ENCODE results near the gene UQCR11.

DNA sequence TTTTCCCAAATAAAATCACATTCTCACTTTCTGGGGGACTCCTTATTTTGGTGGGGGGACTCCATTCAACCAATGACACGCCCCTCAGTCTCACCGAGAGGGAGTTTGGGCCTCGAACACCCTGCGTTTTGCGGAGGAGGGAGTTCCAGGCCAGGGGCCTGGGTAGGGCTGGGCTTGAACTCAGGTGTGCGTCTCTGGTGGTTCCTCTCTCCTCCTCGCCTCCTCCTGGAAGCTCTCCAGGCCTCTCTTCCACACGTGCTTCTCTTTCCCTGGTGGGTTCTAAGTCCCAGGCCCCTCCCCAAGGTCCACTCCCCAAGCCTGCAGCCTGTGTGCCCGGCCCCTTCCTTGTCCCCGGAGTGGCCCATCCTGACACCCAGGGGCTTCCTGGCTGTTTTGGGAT, 51.8 kb downstream of the UQCR11 start:
- TF ChIP-seq, protein P1, sequence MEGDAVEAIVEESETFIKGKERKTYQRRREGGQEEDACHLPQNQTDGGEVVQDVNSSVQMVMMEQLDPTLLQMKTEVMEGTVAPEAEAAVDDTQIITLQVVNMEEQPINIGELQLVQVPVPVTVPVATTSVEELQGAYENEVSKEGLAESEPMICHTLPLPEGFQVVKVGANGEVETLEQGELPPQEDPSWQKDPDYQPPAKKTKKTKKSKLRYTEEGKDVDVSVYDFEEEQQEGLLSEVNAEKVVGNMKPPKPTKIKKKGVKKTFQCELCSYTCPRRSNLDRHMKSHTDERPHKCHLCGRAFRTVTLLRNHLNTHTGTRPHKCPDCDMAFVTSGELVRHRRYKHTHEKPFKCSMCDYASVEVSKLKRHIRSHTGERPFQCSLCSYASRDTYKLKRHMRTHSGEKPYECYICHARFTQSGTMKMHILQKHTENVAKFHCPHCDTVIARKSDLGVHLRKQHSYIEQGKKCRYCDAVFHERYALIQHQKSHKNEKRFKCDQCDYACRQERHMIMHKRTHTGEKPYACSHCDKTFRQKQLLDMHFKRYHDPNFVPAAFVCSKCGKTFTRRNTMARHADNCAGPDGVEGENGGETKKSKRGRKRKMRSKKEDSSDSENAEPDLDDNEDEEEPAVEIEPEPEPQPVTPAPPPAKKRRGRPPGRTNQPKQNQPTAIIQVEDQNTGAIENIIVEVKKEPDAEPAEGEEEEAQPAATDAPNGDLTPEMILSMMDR (IDR thresholded peaks at IDR 0.05), result no peak
- no peak for TF ChIP-seq ZFX (IDR thresholded peaks at IDR 0.05; ENCODE audit: borderline replicate concordance)

Data from 22Rv1 (cell line).